K562 (cell line): ENCODE measurements around the gene LAMA2. TPM values are rescaled to one million over a fixed set of nuclear protein-coding genes. Genes with fewer than 3 reads are reported as not detected.

Experiments used
- FOSL1 ChIP-seq: fragments of 200-800 bp; sonication (Bioruptor generic); conservative IDR thresholded peaks from 2 replicates; pipeline ENCODE4 v1.6.1; 2016; ENCODE audit warnings: missing genetic modification characterization, missing compliant biosample characterization
- FOXK1 ChIP-seq: sonication (generic); formaldehyde crosslinking; IDR thresholded peaks from 2 replicates; pipeline ENCODE4 v1.8.0; 2022; ENCODE audit warnings: missing genetic modification reagents, mild to moderate bottlenecking, borderline replicate concordance
- MCM5 ChIP-seq: fragments of 450-650 bp; IDR thresholded peaks from 2 replicates; pipeline ENCODE4 v1.6.1; 2016; ENCODE audit warnings: low read depth
- NBN ChIP-seq: fragments of 450-650 bp; IDR thresholded peaks from 2 replicates; pipeline ENCODE4 v1.6.1; 2016; ENCODE audit warnings: low read depth, mild to moderate bottlenecking
- NR2C1 ChIP-seq, 2 experiments: fragments of 450-650 bp; IDR thresholded peaks; 2 replicates each; pipeline ENCODE4 v1.6.1; 2017; ENCODE audit warnings: mild to moderate bottlenecking in 2 of 2, antibody characterized with exemption in 1 of 2, inconsistent platforms in 1 of 2, missing compliant biosample characterization in 1 of 2, missing genetic modification characterization in 1 of 2
- POLR2G ChIP-seq: fragments of 200-400 bp; formaldehyde crosslinking; IDR thresholded peaks from 2 replicates; pipeline ENCODE4 v1.6.1; 2017; ENCODE audit warnings: low read depth, mild to moderate bottlenecking, antibody characterized with exemption, low read length, moderate library complexity
- PYGO2 ChIP-seq: fragments of 450-650 bp; IDR thresholded peaks from 2 replicates; pipeline ENCODE4 v1.6.1; 2016; ENCODE audit warnings: mild to moderate bottlenecking, missing genetic modification characterization, moderate library complexity, missing compliant biosample characterization
- SOX6 ChIP-seq: fragments of 450-650 bp; IDR thresholded peaks from 2 replicates; pipeline ENCODE4 v1.6.1; 2014; ENCODE audit warnings: mild to moderate bottlenecking
- polyA plus RNA-seq, 8 experiments: library from polyadenylated mRNA; depleted of rRNA in 4 of 8; stranded (reverse) in 5 of 8; unstranded in 3 of 8; fragments of >200 nt; fragmentation: Nextera tagmentation in 2 of 8; fragmentation: Illumina TruSeq in 1 of 8; extraction: Ambion mirVana in 2 of 8; extraction: Trizol in 1 of 8; gene quantifications; 2 replicates each; pipeline versions ENCODE4 v1.2.1 to v1.2.3, GENCODE V29; 2011 to 2014; ENCODE audit warnings: inconsistent platforms in 1 of 8, missing spikeins in 1 of 8
- total RNA-seq, 7 experiments: library from RNA; depleted of rRNA in 6 of 7; stranded (reverse); fragments of >200 nt in 6 of 7; fragmentation: Illumina TruSeq in 2 of 7; extraction: Trizol in 2 of 7; gene quantifications; 2 replicates each; pipeline versions ENCODE4 v1.2.1 to v1.2.3, GENCODE V29; 2011 to 2021; ENCODE audit warnings: low replicate concordance in 1 of 7
- TF ChIP-seq, protein P1 (sequence below): IDR thresholded peaks from 2 replicates; pipeline ENCODE4 v1.6.1; 2016; ENCODE audit warnings: missing genetic modification characterization, missing compliant biosample characterization
- TF ChIP-seq, protein P2 (sequence below): sonication (generic); formaldehyde crosslinking; IDR thresholded peaks from 2 replicates; pipeline ENCODE4 v1.8.1; 2023; ENCODE audit warnings: missing genetic modification reagents, mild to moderate bottlenecking, borderline replicate concordance

Gene LAMA2
- total and polyA plus RNA-seq, 9 of the 15 experiments (the other 6 are each of a cell fraction or from before 2014, with no cell fraction given) = 0.04 to 1.5 (median 0.36) TPM

DNA sequence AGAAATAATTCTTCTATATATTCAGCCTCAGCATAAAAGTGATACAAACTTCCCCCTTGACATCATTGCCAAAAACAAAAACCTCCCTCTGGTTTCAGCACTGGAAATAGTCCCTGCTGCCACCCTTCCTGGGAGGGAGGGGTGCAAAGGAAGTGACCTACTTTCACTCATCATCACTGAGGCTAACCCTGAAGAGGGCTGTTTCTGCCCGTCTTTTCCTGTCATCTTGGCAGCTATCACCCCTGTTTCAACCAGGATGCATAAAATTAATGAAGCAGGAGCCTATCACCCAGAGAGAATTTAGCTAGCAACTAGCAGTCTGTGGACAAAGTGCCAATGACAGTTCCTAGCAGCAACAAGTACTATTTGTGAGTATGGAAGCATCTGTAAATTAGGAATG is 397.8 kb downstream of the LAMA2 start (continued):
- TF ChIP-seq POLR2G (no peak), NBN (no peak), SOX6 (no peak), PYGO2 (tag) (no peak), NR2C1 (IDR thresholded peaks at IDR 0.05) (no peak), NR2C1 (tag; IDR thresholded peaks at IDR 0.05) (no peak), MCM5 (no peak), FOXK1 (CRISPR knock-in tag) (no peak), FOSL1 (tag) (no peak)
- TF ChIP-seq, protein P1, sequence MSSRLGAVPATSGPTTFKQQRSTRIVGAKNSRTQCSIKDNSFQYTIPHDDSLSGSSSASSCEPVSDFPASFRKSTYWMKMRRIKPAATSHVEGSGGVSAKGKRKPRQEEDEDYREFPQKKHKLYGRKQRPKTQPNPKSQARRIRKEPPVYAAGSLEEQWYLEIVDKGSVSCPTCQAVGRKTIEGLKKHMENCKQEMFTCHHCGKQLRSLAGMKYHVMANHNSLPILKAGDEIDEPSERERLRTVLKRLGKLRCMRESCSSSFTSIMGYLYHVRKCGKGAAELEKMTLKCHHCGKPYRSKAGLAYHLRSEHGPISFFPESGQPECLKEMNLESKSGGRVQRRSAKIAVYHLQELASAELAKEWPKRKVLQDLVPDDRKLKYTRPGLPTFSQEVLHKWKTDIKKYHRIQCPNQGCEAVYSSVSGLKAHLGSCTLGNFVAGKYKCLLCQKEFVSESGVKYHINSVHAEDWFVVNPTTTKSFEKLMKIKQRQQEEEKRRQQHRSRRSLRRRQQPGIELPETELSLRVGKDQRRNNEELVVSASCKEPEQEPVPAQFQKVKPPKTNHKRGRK (tag) = no peak
- TF ChIP-seq, protein P2, sequence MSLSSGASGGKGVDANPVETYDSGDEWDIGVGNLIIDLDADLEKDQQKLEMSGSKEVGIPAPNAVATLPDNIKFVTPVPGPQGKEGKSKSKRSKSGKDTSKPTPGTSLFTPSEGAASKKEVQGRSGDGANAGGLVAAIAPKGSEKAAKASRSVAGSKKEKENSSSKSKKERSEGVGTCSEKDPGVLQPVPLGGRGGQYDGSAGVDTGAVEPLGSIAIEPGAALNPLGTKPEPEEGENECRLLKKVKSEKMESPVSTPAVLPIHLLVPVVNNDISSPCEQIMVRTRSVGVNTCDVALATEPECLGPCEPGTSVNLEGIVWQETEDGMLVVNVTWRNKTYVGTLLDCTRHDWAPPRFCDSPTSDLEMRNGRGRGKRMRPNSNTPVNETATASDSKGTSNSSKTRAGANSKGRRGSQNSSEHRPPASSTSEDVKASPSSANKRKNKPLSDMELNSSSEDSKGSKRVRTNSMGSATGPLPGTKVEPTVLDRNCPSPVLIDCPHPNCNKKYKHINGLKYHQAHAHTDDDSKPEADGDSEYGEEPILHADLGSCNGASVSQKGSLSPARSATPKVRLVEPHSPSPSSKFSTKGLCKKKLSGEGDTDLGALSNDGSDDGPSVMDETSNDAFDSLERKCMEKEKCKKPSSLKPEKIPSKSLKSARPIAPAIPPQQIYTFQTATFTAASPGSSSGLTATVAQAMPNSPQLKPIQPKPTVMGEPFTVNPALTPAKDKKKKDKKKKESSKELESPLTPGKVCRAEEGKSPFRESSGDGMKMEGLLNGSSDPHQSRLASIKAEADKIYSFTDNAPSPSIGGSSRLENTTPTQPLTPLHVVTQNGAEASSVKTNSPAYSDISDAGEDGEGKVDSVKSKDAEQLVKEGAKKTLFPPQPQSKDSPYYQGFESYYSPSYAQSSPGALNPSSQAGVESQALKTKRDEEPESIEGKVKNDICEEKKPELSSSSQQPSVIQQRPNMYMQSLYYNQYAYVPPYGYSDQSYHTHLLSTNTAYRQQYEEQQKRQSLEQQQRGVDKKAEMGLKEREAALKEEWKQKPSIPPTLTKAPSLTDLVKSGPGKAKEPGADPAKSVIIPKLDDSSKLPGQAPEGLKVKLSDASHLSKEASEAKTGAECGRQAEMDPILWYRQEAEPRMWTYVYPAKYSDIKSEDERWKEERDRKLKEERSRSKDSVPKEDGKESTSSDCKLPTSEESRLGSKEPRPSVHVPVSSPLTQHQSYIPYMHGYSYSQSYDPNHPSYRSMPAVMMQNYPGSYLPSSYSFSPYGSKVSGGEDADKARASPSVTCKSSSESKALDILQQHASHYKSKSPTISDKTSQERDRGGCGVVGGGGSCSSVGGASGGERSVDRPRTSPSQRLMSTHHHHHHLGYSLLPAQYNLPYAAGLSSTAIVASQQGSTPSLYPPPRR (CRISPR knock-in tag) = no peak
